B cell (primary cell): ENCODE measurements around the gene SUGCT. TPM values are rescaled to one million over a fixed set of nuclear protein-coding genes. Genes with fewer than 3 reads are reported as not detected.

ENCODE experiments used
- ATAC-seq: fragments of 200-7000 bp; cut with Tn5 transposase; one replicate; pipeline ENCODE4 v1.10.0; 2021; ENCODE audit warnings: low read depth, mild to moderate bottlenecking, moderate number of reproducible peaks, moderate library complexity
- CTCF ChIA-PET: fragments of 350-600 bp; sonication (Branson Sonifier 250); formaldehyde crosslinking; loops from one replicate; lab custom pipeline; 2021; ENCODE audit warnings: antibody characterized with exemption, inconsistent platforms; lab: Charles Lee
- POLR2A ChIA-PET: fragments of 350-600 bp; sonication (Branson Sonifier 250); formaldehyde crosslinking; loops from one replicate; lab custom pipeline; 2021; ENCODE audit warnings: antibody characterized with exemption; lab: Charles Lee
- DNase-seq: peaks from one replicate; pipeline ENCODE4 v3.0.0; 2013
- H2AFZ ChIP-seq: 2 replicates; pipeline ENCODE4 v1.6.1; 2012; ENCODE audit warnings: mild to moderate bottlenecking, low read depth, low read length; ENCODE audit not compliant: insufficient read depth, poor library complexity, severe bottlenecking
- H3K27ac ChIP-seq, 2 donors: 1 replicate in 1 of 2; 2 replicates in 1 of 2; pipeline ENCODE4 v1.5.1; 2012 to 2013; ENCODE audit warnings: low read length in 2 of 2, mild to moderate bottlenecking in 2 of 2, moderate library complexity in 1 of 2
- H3K27me3 ChIP-seq, 4 experiments: fragments of 200-600 bp in 1 of 4; sonication (generic) in 1 of 4; replicated peaks in 1 of 4; 1 replicate in 2 of 4; 2 replicates in 2 of 4; pipeline versions ENCODE4 v1.6.1 to v1.7.0; 2013 to 2016; ENCODE audit warnings: low read length in 3 of 4, mild to moderate bottlenecking in 2 of 4, mixed read lengths in 1 of 4, moderate library complexity in 1 of 4; ENCODE audit not compliant: insufficient read depth in 4 of 4, control insufficient read depth in 3 of 4; ENCODE audit errors: control extremely low read depth in 1 of 4
- H3K36me3 ChIP-seq, 2 experiments: replicated peaks in 1 of 2; 1 replicate in 1 of 2; 2 replicates in 1 of 2; pipeline versions ENCODE4 v1.6.1 to v1.7.1; 2013; ENCODE audit warnings: low read length in 1 of 2; ENCODE audit not compliant: insufficient read depth in 2 of 2, control insufficient read depth in 1 of 2; ENCODE audit errors: control extremely low read depth in 1 of 2, extremely low read depth in 1 of 2
- H3K4me1 ChIP-seq, 2 donors: fragments of 200-600 bp in 1 of 2; sonication (generic) in 1 of 2; 1 replicate in 1 of 2; 2 replicates in 1 of 2; pipeline versions ENCODE4 v1.5.1 to v1.6.1; 2013 to 2017; ENCODE audit warnings: low read length in 2 of 2; ENCODE audit not compliant: control insufficient read depth in 2 of 2, insufficient read depth in 2 of 2
- H3K4me2 ChIP-seq: replicated peaks from 2 replicates; pipeline ENCODE3; 2012; ENCODE audit warnings: mild to moderate bottlenecking, low read depth, low read length; ENCODE audit not compliant: poor library complexity, severe bottlenecking
- H3K4me3 ChIP-seq, 5 experiments: fragments of 200-600 bp in 1 of 5; sonication (generic) in 1 of 5; 1 replicate in 3 of 5; 2 replicates in 2 of 5; pipeline versions ENCODE4 v1.5.1 to v1.7.0; 2011 to 2016; ENCODE audit warnings: low read length in 4 of 5, mild to moderate bottlenecking in 4 of 5, low read depth in 2 of 5, control low read depth in 1 of 5, moderate library complexity in 1 of 5; ENCODE audit not compliant: insufficient read depth in 1 of 5; ENCODE audit errors: control extremely low read depth in 1 of 5, extremely low read depth in 1 of 5
- H3K79me2 ChIP-seq: fragments of 200-600 bp; sonication (generic); one replicate; pipeline ENCODE4 v1.6.0; 2016; ENCODE audit warnings: low read length; ENCODE audit not compliant: control insufficient read depth, insufficient read depth
- H3K9ac ChIP-seq: fragments of 200-600 bp; sonication (generic); 2 replicates; pipeline ENCODE4 v1.6.1; 2017; ENCODE audit warnings: mild to moderate bottlenecking, low read length, moderate library complexity
- H3K9me3 ChIP-seq, 3 donors: one replicate each; pipeline versions ENCODE4 v1.6.1 to v1.7.1; 2013; ENCODE audit warnings: low read length in 2 of 3; ENCODE audit not compliant: control insufficient read depth in 2 of 3, insufficient read depth in 1 of 3; ENCODE audit errors: control extremely low read depth in 1 of 3
- H4K20me1 ChIP-seq: 2 replicates; pipeline ENCODE4 v1.6.0; 2012; ENCODE audit warnings: mild to moderate bottlenecking, low read length; ENCODE audit not compliant: insufficient read depth, control insufficient read depth, poor library complexity, severe bottlenecking
- H3K27ac Mint-ChIP-seq: one replicate; pipeline ENCODE4 v1.8.0; 2021; ENCODE audit warnings: mixed read lengths
- H3K27me3 Mint-ChIP-seq: one replicate; pipeline ENCODE4 v1.8.0; 2021; ENCODE audit warnings: mixed read lengths
- H3K4me1 Mint-ChIP-seq: one replicate; pipeline ENCODE4 v1.8.0; 2021; ENCODE audit warnings: mixed read lengths
- H3K4me3 Mint-ChIP-seq: one replicate; pipeline ENCODE4 v1.8.0; 2021; ENCODE audit warnings: mixed read lengths
- H3K9me3 Mint-ChIP-seq: one replicate; pipeline ENCODE4 v1.8.0; 2022; ENCODE audit warnings: mixed read lengths; ENCODE audit not compliant: insufficient read depth
- EZH2 ChIP-seq: IDR thresholded peaks from 2 replicates; pipeline ENCODE4 v1.6.1; 2012; ENCODE audit warnings: borderline replicate concordance, low read depth, mild to moderate bottlenecking, moderate library complexity, low read length; ENCODE audit not compliant: insufficient read depth, poor library complexity, severe bottlenecking
- WGBS: methylation state at CpG from one replicate; pipeline ENCODE4 v1.1.5; 2013; ENCODE audit warnings: missing lambda C conversion rate; ENCODE audit not compliant: insufficient coverage; 5-methylcytosine and 5-hydroxymethylcytosine counted together
- intact Hi-C: fragments of 100-400 bp; cut with micrococcal nuclease; formaldehyde crosslinking; loops from one replicate; pipeline ENCODE4 v1.10.0; 2022
- polyA plus RNA-seq: library from polyadenylated mRNA; depleted of rRNA; stranded (reverse); fragments of >200 nt; gene quantifications from 2 replicates; pipeline ENCODE4 v1.2.3, GENCODE V29; 2012
- total RNA-seq, 2 donors: library from RNA; stranded (reverse); fragments of 120-200 nt in 1 of 2; gene quantifications; 1 replicate in 1 of 2; 2 replicates in 1 of 2; pipeline versions ENCODE4 v1.2.3 to v1.2.4, GENCODE V29; 2013 to 2022
- TF ChIP-seq, protein P1 (sequence below): fragments of 200-600 bp; IDR thresholded peaks from one replicate; pipeline ENCODE4 v1.8.0; 2022; ENCODE audit warnings: antibody characterized with exemption, mild to moderate bottlenecking

SUGCT gene
- total and polyA plus RNA-seq, 2 donors (not counting 1 experiment from before 2014, with no cell fraction given) = 0.19 to 0.86 TPM

GRCh38 chr7:40772096-40772495 lies 637.3 kb downstream of the SUGCT start:
- ChIA-PET POLR2A (no interaction called here), CTCF (no interaction called here)
- H3K9me3 Mint-ChIP-seq = no peaks in the 10 kb centered on the region
- Histone ChIP-seq H2AFZ (no peak overlapping the region), H3K4me3 (no peak overlapping the region), H4K20me1 (no peaks in the 10 kb centered on the region), H3K27me3 (peaks cover 0 to 3% (median 0%) of the 10 kb centered on the region in 4 experiments), H3K79me2 (no peaks in the 10 kb centered on the region), H3K4me2 (no peak overlapping the region), H3K9ac (no peak overlapping the region), H3K36me3 (no peaks in the 10 kb centered on the region), H3K27ac (no peak overlapping the region), H3K9me3 (no peaks in the 10 kb centered on the region), H3K4me1 (no peaks in the 10 kb centered on the region)
- no CpG with 5 or more reads among the region's 3 CpGs for WGBS
- ATAC-seq = no peak
- no peak for DNase-seq
- intact Hi-C loops = no loop called here
- H3K4me1 Mint-ChIP-seq = peaks cover 6% of the 10 kb centered on the region
- TF ChIP-seq EZH2 = no peak
- TF ChIP-seq, protein P1, sequence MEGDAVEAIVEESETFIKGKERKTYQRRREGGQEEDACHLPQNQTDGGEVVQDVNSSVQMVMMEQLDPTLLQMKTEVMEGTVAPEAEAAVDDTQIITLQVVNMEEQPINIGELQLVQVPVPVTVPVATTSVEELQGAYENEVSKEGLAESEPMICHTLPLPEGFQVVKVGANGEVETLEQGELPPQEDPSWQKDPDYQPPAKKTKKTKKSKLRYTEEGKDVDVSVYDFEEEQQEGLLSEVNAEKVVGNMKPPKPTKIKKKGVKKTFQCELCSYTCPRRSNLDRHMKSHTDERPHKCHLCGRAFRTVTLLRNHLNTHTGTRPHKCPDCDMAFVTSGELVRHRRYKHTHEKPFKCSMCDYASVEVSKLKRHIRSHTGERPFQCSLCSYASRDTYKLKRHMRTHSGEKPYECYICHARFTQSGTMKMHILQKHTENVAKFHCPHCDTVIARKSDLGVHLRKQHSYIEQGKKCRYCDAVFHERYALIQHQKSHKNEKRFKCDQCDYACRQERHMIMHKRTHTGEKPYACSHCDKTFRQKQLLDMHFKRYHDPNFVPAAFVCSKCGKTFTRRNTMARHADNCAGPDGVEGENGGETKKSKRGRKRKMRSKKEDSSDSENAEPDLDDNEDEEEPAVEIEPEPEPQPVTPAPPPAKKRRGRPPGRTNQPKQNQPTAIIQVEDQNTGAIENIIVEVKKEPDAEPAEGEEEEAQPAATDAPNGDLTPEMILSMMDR = no peak
- H3K27me3 Mint-ChIP-seq = peaks cover 3% of the 10 kb centered on the region
- H3K4me3 Mint-ChIP-seq = no peak overlapping the region
- H3K27ac Mint-ChIP-seq = no peak overlapping the region

- no peaks in the 10 kb centered on the region for H3K79me2 ChIP-seq
Measured at GRCh38 chr7:40773656-40774055, 638.9 kb downstream of the SUGCT start.

More at GRCh38 chr7:40773656-40774055, 638.9 kb downstream of the SUGCT start:
- peaks cover 4% of the 10 kb centered on the region for H3K27me3 Mint-ChIP-seq
- Histone ChIP-seq H3K36me3 (no peaks in the 10 kb centered on the region), H3K9ac (no peak overlapping the region), H3K27me3 (no peaks in the 10 kb centered on the region), H3K4me2 (no peak overlapping the region), H2AFZ (no peak overlapping the region), H4K20me1 (no peaks in the 10 kb centered on the region), H3K4me3 (no peak overlapping the region), H3K9me3 (no peaks in the 10 kb centered on the region), H3K27ac (no peak overlapping the region), H3K4me1 (no peaks in the 10 kb centered on the region)
- H3K9me3 Mint-ChIP-seq = no peaks in the 10 kb centered on the region
- ATAC-seq (no peak), DNase-seq (no peak)
- H3K4me3 Mint-ChIP-seq = no peak overlapping the region
- TF ChIP-seq, protein P1 = no peak
- no peak for TF ChIP-seq EZH2
- intact Hi-C loops = no loop called here
- 20% methylated on average over 1 of the region's 3 CpGs for WGBS
- no peak overlapping the region for H3K27ac Mint-ChIP-seq
- POLR2A ChIA-PET = no interaction called here
- H3K4me1 Mint-ChIP-seq = peaks cover 7% of the 10 kb centered on the region
- CTCF ChIA-PET = no interaction called here
